H1 (cell line): ENCODE results near the gene UAP1. TPM values are rescaled to one million over a fixed set of nuclear protein-coding genes. Genes with fewer than 3 reads are reported as not detected.

Experiments used
- BCL11A ChIP-seq, 2 experiments: IDR thresholded peaks; one replicate each; pipeline ENCODE4 v1.6.1; 2011; ENCODE audit warnings: low read depth in 2 of 2, low read length in 2 of 2, mild to moderate bottlenecking in 2 of 2
- CBX8 ChIP-seq: fragments of 300-800, 300-1000 bp; sonication (generic); IDR thresholded peaks from 2 replicates; pipeline ENCODE4 v1.7.1; 2016; ENCODE audit warnings: low read depth, low read length, borderline replicate concordance
- CHD1 ChIP-seq: IDR thresholded peaks from 2 replicates; pipeline ENCODE4 v1.6.1; 2012; ENCODE audit warnings: low read depth, low read length, improper control_type of control experiment
- EP300 ChIP-seq, 2 experiments: IDR thresholded peaks; 1 replicate in 1 of 2; 2 replicates in 1 of 2; pipeline ENCODE4 v1.6.1; 2011 to 2012; ENCODE audit warnings: low read depth in 2 of 2, low read length in 2 of 2, mild to moderate bottlenecking in 2 of 2, borderline replicate concordance in 1 of 2, inconsistent platforms in 1 of 2, moderate library complexity in 1 of 2
- EZH2 ChIP-seq: fragments of 200-600 bp; sonication (generic); IDR thresholded peaks from 2 replicates; pipeline ENCODE4 v1.7.1; 2012; ENCODE audit warnings: low read depth, mild to moderate bottlenecking, moderate library complexity, low read length, inconsistent platforms; ENCODE audit not compliant: severe bottlenecking
- HDAC2 ChIP-seq, 2 experiments: fragments of 300-600 bp in 1 of 2; sonication (generic) in 1 of 2; IDR thresholded peaks; 2 replicates each; pipeline ENCODE4 v1.6.1; 2011 to 2012; ENCODE audit warnings: low read depth in 2 of 2, low read length in 2 of 2, mild to moderate bottlenecking in 2 of 2, moderate library complexity in 2 of 2, borderline replicate concordance in 1 of 2, inconsistent platforms in 1 of 2
- HDAC6 ChIP-seq: IDR thresholded peaks from one replicate; pipeline ENCODE4 v1.7.1; 2012; ENCODE audit warnings: low read depth, mild to moderate bottlenecking, inconsistent platforms, low read length, moderate library complexity
- KDM1A ChIP-seq: fragments of 200-600, 300-600 bp; sonication (generic); IDR thresholded peaks from 2 replicates; pipeline ENCODE4 v1.7.1; 2016; ENCODE audit warnings: mild to moderate bottlenecking, low read length, borderline replicate concordance
- NRF1 ChIP-seq: IDR thresholded peaks from 2 replicates; pipeline ENCODE4 v1.6.1; 2011; ENCODE audit warnings: mild to moderate bottlenecking, low read depth, low read length, improper control_type of control experiment
- PHF8 ChIP-seq: fragments of 200-600 bp; sonication (generic); conservative IDR thresholded peaks from 2 replicates; pipeline ENCODE4 v1.7.1; 2012; ENCODE audit warnings: low read depth, mild to moderate bottlenecking, inconsistent platforms, low read length, moderate library complexity
- POLR2A ChIP-seq, 2 experiments: IDR thresholded peaks; 1 replicate in 1 of 2; 2 replicates in 1 of 2; pipeline ENCODE4 v1.6.1; 2011; ENCODE audit warnings: low read depth in 2 of 2, low read length in 2 of 2, mild to moderate bottlenecking in 2 of 2; ENCODE audit errors: control extremely low read depth in 1 of 2
- POLR2AphosphoS5 ChIP-seq: IDR thresholded peaks from 2 replicates; pipeline ENCODE4 v1.6.1; 2011; ENCODE audit warnings: low read depth, low read length
- RBBP5 ChIP-seq: IDR thresholded peaks from 2 replicates; pipeline ENCODE4 v1.7.1; 2012; ENCODE audit warnings: low read depth, mild to moderate bottlenecking, inconsistent platforms, low read length, moderate library complexity, borderline replicate concordance
- RFX5 ChIP-seq: IDR thresholded peaks from 2 replicates; pipeline ENCODE4 v1.6.1; 2011; ENCODE audit warnings: low read depth, low read length, improper control_type of control experiment, borderline replicate concordance
- SIN3A ChIP-seq, 2 experiments: IDR thresholded peaks in 1 of 2; conservative IDR thresholded peaks in 1 of 2; 2 replicates each; pipeline ENCODE4 v1.6.1; 2011 to 2012; ENCODE audit warnings: low read length in 2 of 2, improper control_type of control experiment in 1 of 2, low read depth in 1 of 2, mild to moderate bottlenecking in 1 of 2
- SIX5 ChIP-seq: IDR thresholded peaks from 2 replicates; pipeline ENCODE4 v1.6.1; 2011; ENCODE audit warnings: mild to moderate bottlenecking, low read depth, low read length
- SP1 ChIP-seq: IDR thresholded peaks from 2 replicates; pipeline ENCODE4 v1.6.1; 2011; ENCODE audit warnings: low read depth, low read length
- TAF1 ChIP-seq: IDR thresholded peaks from 2 replicates; pipeline ENCODE4 v1.6.1; 2011; ENCODE audit warnings: mild to moderate bottlenecking, low read depth, low read length
- TCF12 ChIP-seq: IDR thresholded peaks from 2 replicates; pipeline ENCODE4 v1.6.1; 2011; ENCODE audit warnings: low read depth, mild to moderate bottlenecking, low read length
- polyA plus RNA-seq, 7 experiments: library from polyadenylated mRNA; depleted of rRNA in 3 of 7; stranded (reverse) in 5 of 7; unstranded in 2 of 7; fragments of >200 nt in 5 of 7; fragments of 200-250 nt in 2 of 7; gene quantifications; 1 replicate in 5 of 7; 2 replicates in 1 of 7; 4 replicates in 1 of 7; pipeline versions ENCODE4 v1.2.1 to v1.2.3, GENCODE V29; 2011 to 2013; ENCODE audit warnings: missing spikeins in 2 of 7, mixed read lengths in 2 of 7
- total RNA-seq: library from RNA; stranded (reverse); fragmentation: NEBNext Ultra II Directional; extraction: Animal tissue kit (Norgen Biotek cat#: 25700); gene quantifications from 2 replicates; pipeline ENCODE4 v1.2.1, GENCODE V29; 2021
- TF ChIP-seq, protein P1 (sequence below): IDR thresholded peaks from 2 replicates; pipeline ENCODE4 v1.6.1; 2012; ENCODE audit warnings: low read length, inconsistent platforms
- TF ChIP-seq, protein P2 (sequence below): IDR thresholded peaks from 2 replicates; pipeline ENCODE4 v1.6.1; 2012; ENCODE audit warnings: inconsistent platforms

The UAP1 gene
- total and polyA plus RNA-seq, 2 of the 8 experiments (the other 6 are each of a cell fraction or from before 2014, with no cell fraction given), result 9.4 to 32.9 TPM

DNA sequence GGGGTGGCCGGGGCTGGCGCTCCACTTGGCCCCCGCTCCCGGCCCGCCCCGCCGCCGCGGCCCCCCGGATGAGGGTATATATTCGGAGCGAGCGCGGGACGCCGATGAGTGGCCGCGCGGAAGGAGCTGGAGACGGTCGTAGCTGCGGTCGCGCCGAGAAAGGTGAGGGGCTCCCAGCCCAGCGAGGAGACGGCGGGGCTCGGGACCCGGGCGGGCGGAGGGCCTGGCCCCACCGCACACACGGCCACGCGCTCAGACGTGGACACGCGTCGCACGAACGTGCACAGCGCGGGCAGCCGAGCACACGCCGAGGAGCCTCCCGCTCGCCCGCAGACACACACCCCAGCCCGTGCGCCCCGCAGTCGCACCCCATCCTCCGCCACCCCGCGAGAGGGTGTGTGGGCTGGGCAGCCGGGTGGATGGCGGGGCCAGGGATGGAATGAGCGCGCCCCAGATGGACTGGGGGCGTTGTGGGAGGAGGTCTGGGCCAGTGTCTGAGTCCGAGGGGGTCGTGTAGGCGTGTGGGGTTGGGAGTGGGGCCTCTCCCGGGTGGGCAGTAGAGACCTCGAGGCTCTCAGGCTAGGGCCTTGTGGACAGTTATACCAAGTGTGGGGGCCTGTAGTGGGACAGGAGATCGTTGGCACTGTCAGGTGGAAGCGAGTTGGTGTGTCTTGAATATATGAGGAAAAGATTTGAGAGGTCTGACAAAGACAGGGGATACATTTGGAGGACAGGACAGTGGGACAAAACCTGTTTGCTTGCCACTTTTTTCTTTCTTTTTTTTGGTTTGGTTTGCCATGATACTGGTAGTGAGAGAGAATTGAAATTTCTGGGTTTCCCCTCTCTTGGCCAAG is at the start of gene UAP1 (continued):
- TF ChIP-seq NRF1 (no peak), POLR2A (IDR thresholded peaks at IDR 0.05; ENCODE audit: control extremely low read depth in 1 of 2, low read depth in 2 of 2, low read length in 2 of 2) (peak in 1 of 2 experiments; percentile 10; a peak in 1 of 3 replicates), HDAC2 (IDR thresholded peaks at IDR 0.05; ENCODE audit: borderline replicate concordance in 1 of 2, low read depth in 2 of 2, low read length in 2 of 2) (no peak), BCL11A (IDR thresholded peaks at IDR 0.05; ENCODE audit: low read depth in 2 of 2, low read length in 2 of 2) (no peak), KDM1A (no peak), RFX5 (no peak), TAF1 (no peak), PHF8 (peak; percentile 74), CBX8 (no peak), EZH2 (peak; percentile 16), HDAC6 (no peak), SIX5 (no peak), POLR2AphosphoS5 (peak; percentile 47), SIN3A (conservative IDR thresholded peaks at IDR 0.05 in 1 of 2, IDR thresholded peaks at IDR 0.05 in 1 of 2; ENCODE audit: low read depth in 1 of 2, low read length in 2 of 2) (0 out of 4 replicates have a peak, but pooled peaks of 1 of the 2 experiments have one; percentile 55), RBBP5 (no peak), TCF12 (no peak), CHD1 (no peak), SP1 (no peak), EP300 (IDR thresholded peaks at IDR 0.05; ENCODE audit: borderline replicate concordance in 1 of 2, low read depth in 2 of 2, low read length in 2 of 2) (no peak)
- TF ChIP-seq, protein P1, sequence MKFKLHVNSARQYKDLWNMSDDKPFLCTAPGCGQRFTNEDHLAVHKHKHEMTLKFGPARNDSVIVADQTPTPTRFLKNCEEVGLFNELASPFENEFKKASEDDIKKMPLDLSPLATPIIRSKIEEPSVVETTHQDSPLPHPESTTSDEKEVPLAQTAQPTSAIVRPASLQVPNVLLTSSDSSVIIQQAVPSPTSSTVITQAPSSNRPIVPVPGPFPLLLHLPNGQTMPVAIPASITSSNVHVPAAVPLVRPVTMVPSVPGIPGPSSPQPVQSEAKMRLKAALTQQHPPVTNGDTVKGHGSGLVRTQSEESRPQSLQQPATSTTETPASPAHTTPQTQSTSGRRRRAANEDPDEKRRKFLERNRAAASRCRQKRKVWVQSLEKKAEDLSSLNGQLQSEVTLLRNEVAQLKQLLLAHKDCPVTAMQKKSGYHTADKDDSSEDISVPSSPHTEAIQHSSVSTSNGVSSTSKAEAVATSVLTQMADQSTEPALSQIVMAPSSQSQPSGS, result no peak
- TF ChIP-seq, protein P2, sequence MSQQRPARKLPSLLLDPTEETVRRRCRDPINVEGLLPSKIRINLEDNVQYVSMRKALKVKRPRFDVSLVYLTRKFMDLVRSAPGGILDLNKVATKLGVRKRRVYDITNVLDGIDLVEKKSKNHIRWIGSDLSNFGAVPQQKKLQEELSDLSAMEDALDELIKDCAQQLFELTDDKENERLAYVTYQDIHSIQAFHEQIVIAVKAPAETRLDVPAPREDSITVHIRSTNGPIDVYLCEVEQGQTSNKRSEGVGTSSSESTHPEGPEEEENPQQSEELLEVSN, result peak; percentile 14; the same call in 1 of the 2 replicates
